HEK293 (cell line): ENCODE results near the gene BTG1.

Experiments
- CTCF ChIA-PET: fragments of 350-600 bp; formaldehyde crosslinking; extraction: SDS; loops from one replicate; lab custom pipeline; 2021; ENCODE audit warnings: antibody characterized with exemption; lab: Yijun Ruan, JAX
- POLR2A ChIA-PET: fragments of 300-600 bp; formaldehyde crosslinking; extraction: SDS; loops from one replicate; lab custom pipeline; 2020; ENCODE audit warnings: antibody characterized with exemption, inconsistent platforms; lab: Yijun Ruan, JAX
- H3K27ac ChIP-seq: fragments of 200-500 bp; sonication (Bioruptor generic); 2 replicates; pipeline ENCODE4 v1.5.1; 2014; ENCODE audit warnings: low read depth, low read length, control low read depth, inconsistent platforms; ENCODE audit errors: extremely low read depth
- H3K36me3 ChIP-seq, 2 experiments: fragments of 200-500 bp in 1 of 2; sonication (Bioruptor generic) in 1 of 2; 1 replicate in 1 of 2; 2 replicates in 1 of 2; pipeline ENCODE4 v1.5.1; 2014 to 2017; ENCODE audit warnings: inconsistent platforms in 2 of 2, low read length in 2 of 2; ENCODE audit not compliant: control insufficient read depth in 2 of 2, insufficient read depth in 1 of 2
- H3K4me1 ChIP-seq: fragments of 200-500 bp; sonication (Bioruptor generic); 2 replicates; pipeline ENCODE4 v1.5.1; 2014; ENCODE audit warnings: mild to moderate bottlenecking, low read length, inconsistent platforms; ENCODE audit not compliant: control insufficient read depth, insufficient read depth
- H3K4me3 ChIP-seq: 2 replicates; pipeline ENCODE4 v1.5.1; 2011; ENCODE audit warnings: low read depth, mild to moderate bottlenecking, control low read depth, low read length, moderate library complexity
- H3K9me3 ChIP-seq: fragments of 200-500 bp; sonication (Bioruptor generic); 2 replicates; pipeline ENCODE4 v1.5.1; 2014; ENCODE audit warnings: low read depth, low read length, inconsistent platforms; ENCODE audit not compliant: control insufficient read depth, insufficient read depth
- ATF2 ChIP-seq: fragments of 450-650 bp; formaldehyde crosslinking; IDR thresholded peaks from 2 replicates; pipeline ENCODE4 v1.5.1; 2016; ENCODE audit warnings: missing biosample characterization, missing genetic modification characterization, low read depth
- FEZF1 ChIP-seq: fragments of 450-650 bp; formaldehyde crosslinking; IDR thresholded peaks from 2 replicates; pipeline ENCODE4 v1.5.1; 2016; ENCODE audit warnings: missing biosample characterization, missing genetic modification characterization
- GFI1B ChIP-seq: fragments of 450-650 bp; formaldehyde crosslinking; IDR thresholded peaks from 2 replicates; pipeline ENCODE4 v1.5.1; 2016; ENCODE audit warnings: missing biosample characterization, missing genetic modification characterization
- IKZF3 ChIP-seq: fragments of 450-650 bp; IDR thresholded peaks from 2 replicates; pipeline ENCODE4 v1.5.0; 2018; ENCODE audit warnings: missing biosample characterization, mild to moderate bottlenecking, missing genetic modification characterization, moderate library complexity
- ZBTB17 ChIP-seq: fragments of 450-650 bp; formaldehyde crosslinking; IDR thresholded peaks from 2 replicates; pipeline ENCODE4 v1.5.1; 2016; ENCODE audit warnings: missing biosample characterization, missing genetic modification characterization
- ZNF138 ChIP-seq: fragments of 450-650 bp; formaldehyde crosslinking; IDR thresholded peaks from 2 replicates; pipeline ENCODE4 v1.5.1; 2016; ENCODE audit warnings: missing biosample characterization, missing genetic modification characterization, borderline replicate concordance
- ZNF16 ChIP-seq: fragments of 450-650 bp; formaldehyde crosslinking; IDR thresholded peaks from 2 replicates; pipeline ENCODE4 v1.5.1; 2016; ENCODE audit warnings: low read depth, missing biosample characterization, missing genetic modification characterization
- ZNF184 ChIP-seq: fragments of 450-650 bp; IDR thresholded peaks from 2 replicates; pipeline ENCODE4 v1.5.1; 2018; ENCODE audit warnings: missing biosample characterization, mild to moderate bottlenecking, missing genetic modification characterization
- ZNF223 ChIP-seq: fragments of 450-650 bp; formaldehyde crosslinking; IDR thresholded peaks from 2 replicates; pipeline ENCODE4 v1.5.1; 2016; ENCODE audit warnings: missing biosample characterization, missing genetic modification characterization
- ZNF335 ChIP-seq: fragments of 450-650 bp; formaldehyde crosslinking; conservative IDR thresholded peaks from 2 replicates; pipeline ENCODE4 v1.5.1; 2016; ENCODE audit warnings: missing biosample characterization, missing genetic modification characterization
- ZNF518A ChIP-seq: fragments of 450-650 bp; formaldehyde crosslinking; conservative IDR thresholded peaks from 2 replicates; pipeline ENCODE4 v1.5.1; 2016; ENCODE audit warnings: low read depth, missing biosample characterization, missing genetic modification characterization
- ZNF529 ChIP-seq: fragments of 450-650 bp; formaldehyde crosslinking; IDR thresholded peaks from 2 replicates; pipeline ENCODE4 v1.5.1; 2017; ENCODE audit warnings: missing genetic modification characterization, missing biosample characterization; ENCODE audit not compliant: insufficient replicate concordance
- ZNF530 ChIP-seq: fragments of 450-650 bp; formaldehyde crosslinking; IDR thresholded peaks from 2 replicates; pipeline ENCODE4 v1.5.1; 2016; ENCODE audit warnings: low read depth, missing biosample characterization, missing genetic modification characterization
- ZNF629 ChIP-seq: fragments of 450-650 bp; formaldehyde crosslinking; IDR thresholded peaks from 2 replicates; pipeline ENCODE4 v1.5.1; 2017; ENCODE audit warnings: missing biosample characterization, missing genetic modification characterization
- ZNF660 ChIP-seq: fragments of 450-650 bp; IDR thresholded peaks from 2 replicates; pipeline ENCODE4 v1.5.1; 2018; ENCODE audit warnings: missing biosample characterization, mild to moderate bottlenecking, missing genetic modification characterization
- ZNF776 ChIP-seq: fragments of 450-650 bp; formaldehyde crosslinking; IDR thresholded peaks from 2 replicates; pipeline ENCODE4 v1.5.0; 2017; ENCODE audit warnings: missing biosample characterization, missing genetic modification characterization, borderline replicate concordance
- TF ChIP-seq, protein P1 (sequence below): IDR thresholded peaks from 2 replicates; pipeline ENCODE4 v1.6.1; 2011; ENCODE audit warnings: mild to moderate bottlenecking, low read depth, low read length, borderline replicate concordance
- TF ChIP-seq, protein P2 (sequence below): fragments of 450-650 bp; formaldehyde crosslinking; IDR thresholded peaks from 2 replicates; pipeline ENCODE4 v1.5.1; 2016; ENCODE audit warnings: missing biosample characterization, missing genetic modification characterization, borderline replicate concordance
- TF ChIP-seq, protein P3 (sequence below): fragments of 450-650 bp; formaldehyde crosslinking; IDR thresholded peaks from 2 replicates; pipeline ENCODE4 v1.5.1; 2017; ENCODE audit warnings: missing biosample characterization, missing genetic modification characterization
- TF ChIP-seq, protein P4 (sequence below): fragments of 450-650 bp; formaldehyde crosslinking; IDR thresholded peaks from 2 replicates; pipeline ENCODE4 v1.5.1; 2017; ENCODE audit warnings: missing biosample characterization, mild to moderate bottlenecking, missing genetic modification characterization, moderate library complexity
- TF ChIP-seq, protein P5 (sequence below): fragments of 450-650 bp; formaldehyde crosslinking; IDR thresholded peaks from 2 replicates; pipeline ENCODE4 v1.5.1; 2016; ENCODE audit warnings: missing biosample characterization, missing genetic modification characterization, low read depth

The BTG1 gene

GRCh38 chr12:92136965-92137721 lies 8.5 kb downstream of the BTG1 start:
- H3K4me1 ChIP-seq = peaks cover 33% of the 10 kb centered on the region
- POLR2A ChIA-PET = interaction anchor here (0.5 to 2.6 kb wide), 2 partner anchors 8 to 63 kb away, joined by 7 to 17 read pairs; partner anchors contain the start of gene BTG1
- H3K4me3 ChIP-seq = no peak overlapping the region
- CTCF ChIA-PET = interaction anchor here (0.5 to 1.0 kb wide), 5 partner anchors 53 to 1007 kb away, joined by 3 read pairs; no protein-coding TSS in a partner anchor
- H3K9me3 ChIP-seq = no peaks in the 10 kb centered on the region
- H3K36me3 ChIP-seq = peaks cover 6 to 17% of the 10 kb centered on the region in 2 experiments; a peak in 2 of 3 replicates
- H3K27ac ChIP-seq = no peak overlapping the region
- TF ChIP-seq ZNF335 (tag by site-specific recombination) = peak; percentile 25; the same call in 1 of the 2 replicates
- TF ChIP-seq, protein P1, sequence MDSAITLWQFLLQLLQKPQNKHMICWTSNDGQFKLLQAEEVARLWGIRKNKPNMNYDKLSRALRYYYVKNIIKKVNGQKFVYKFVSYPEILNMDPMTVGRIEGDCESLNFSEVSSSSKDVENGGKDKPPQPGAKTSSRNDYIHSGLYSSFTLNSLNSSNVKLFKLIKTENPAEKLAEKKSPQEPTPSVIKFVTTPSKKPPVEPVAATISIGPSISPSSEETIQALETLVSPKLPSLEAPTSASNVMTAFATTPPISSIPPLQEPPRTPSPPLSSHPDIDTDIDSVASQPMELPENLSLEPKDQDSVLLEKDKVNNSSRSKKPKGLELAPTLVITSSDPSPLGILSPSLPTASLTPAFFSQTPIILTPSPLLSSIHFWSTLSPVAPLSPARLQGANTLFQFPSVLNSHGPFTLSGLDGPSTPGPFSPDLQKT = no peak
- no peak for TF ChIP-seq ZNF16
- TF ChIP-seq FEZF1 (tag by site-specific recombination) = peak; percentile 17; the same call in 1 of the 2 replicates
- TF ChIP-seq, protein P2, sequence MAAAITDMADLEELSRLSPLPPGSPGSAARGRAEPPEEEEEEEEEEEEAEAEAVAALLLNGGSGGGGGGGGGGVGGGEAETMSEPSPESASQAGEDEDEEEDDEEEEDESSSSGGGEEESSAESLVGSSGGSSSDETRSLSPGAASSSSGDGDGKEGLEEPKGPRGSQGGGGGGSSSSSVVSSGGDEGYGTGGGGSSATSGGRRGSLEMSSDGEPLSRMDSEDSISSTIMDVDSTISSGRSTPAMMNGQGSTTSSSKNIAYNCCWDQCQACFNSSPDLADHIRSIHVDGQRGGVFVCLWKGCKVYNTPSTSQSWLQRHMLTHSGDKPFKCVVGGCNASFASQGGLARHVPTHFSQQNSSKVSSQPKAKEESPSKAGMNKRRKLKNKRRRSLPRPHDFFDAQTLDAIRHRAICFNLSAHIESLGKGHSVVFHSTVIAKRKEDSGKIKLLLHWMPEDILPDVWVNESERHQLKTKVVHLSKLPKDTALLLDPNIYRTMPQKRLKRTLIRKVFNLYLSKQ (tag by site-specific recombination) = no peak
- no peak for TF ChIP-seq ZNF518A (tag by site-specific recombination)
- no peak for TF ChIP-seq ZNF184 (tag by site-specific recombination)
- no peak for TF ChIP-seq ATF2 (tag by site-specific recombination)
- peak; percentile 59 for TF ChIP-seq ZNF629 (tag by site-specific recombination)
- no peak for TF ChIP-seq ZBTB17 (tag by site-specific recombination)
- no peak for TF ChIP-seq ZNF776 (tag by site-specific recombination)
- TF ChIP-seq ZNF223 = no peak
- no peak for TF ChIP-seq IKZF3 (tag by site-specific recombination)
- TF ChIP-seq, protein P3, sequence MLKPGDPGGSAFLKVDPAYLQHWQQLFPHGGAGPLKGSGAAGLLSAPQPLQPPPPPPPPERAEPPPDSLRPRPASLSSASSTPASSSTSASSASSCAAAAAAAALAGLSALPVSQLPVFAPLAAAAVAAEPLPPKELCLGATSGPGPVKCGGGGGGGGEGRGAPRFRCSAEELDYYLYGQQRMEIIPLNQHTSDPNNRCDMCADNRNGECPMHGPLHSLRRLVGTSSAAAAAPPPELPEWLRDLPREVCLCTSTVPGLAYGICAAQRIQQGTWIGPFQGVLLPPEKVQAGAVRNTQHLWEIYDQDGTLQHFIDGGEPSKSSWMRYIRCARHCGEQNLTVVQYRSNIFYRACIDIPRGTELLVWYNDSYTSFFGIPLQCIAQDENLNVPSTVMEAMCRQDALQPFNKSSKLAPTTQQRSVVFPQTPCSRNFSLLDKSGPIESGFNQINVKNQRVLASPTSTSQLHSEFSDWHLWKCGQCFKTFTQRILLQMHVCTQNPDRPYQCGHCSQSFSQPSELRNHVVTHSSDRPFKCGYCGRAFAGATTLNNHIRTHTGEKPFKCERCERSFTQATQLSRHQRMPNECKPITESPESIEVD = peak; percentile 95
- TF ChIP-seq ZNF530 (tag by site-specific recombination) = no peak
- no peak for TF ChIP-seq ZNF138
- TF ChIP-seq, protein P4, sequence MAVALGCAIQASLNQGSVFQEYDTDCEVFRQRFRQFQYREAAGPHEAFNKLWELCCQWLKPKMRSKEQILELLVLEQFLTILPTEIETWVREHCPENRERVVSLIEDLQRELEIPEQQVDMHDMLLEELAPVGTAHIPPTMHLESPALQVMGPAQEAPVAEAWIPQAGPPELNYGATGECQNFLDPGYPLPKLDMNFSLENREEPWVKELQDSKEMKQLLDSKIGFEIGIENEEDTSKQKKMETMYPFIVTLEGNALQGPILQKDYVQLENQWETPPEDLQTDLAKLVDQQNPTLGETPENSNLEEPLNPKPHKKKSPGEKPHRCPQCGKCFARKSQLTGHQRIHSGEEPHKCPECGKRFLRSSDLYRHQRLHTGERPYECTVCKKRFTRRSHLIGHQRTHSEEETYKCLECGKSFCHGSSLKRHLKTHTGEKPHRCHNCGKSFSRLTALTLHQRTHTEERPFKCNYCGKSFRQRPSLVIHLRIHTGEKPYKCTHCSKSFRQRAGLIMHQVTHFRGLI = peak; percentile 90
- peak; percentile 85 for TF ChIP-seq ZNF660
- TF ChIP-seq GFI1B (tag by site-specific recombination) = 0 out of 2 replicates have a peak, but pooled peaks have one; percentile 44
- TF ChIP-seq ZNF529 (tag by site-specific recombination) = no peak
- TF ChIP-seq, protein P5, sequence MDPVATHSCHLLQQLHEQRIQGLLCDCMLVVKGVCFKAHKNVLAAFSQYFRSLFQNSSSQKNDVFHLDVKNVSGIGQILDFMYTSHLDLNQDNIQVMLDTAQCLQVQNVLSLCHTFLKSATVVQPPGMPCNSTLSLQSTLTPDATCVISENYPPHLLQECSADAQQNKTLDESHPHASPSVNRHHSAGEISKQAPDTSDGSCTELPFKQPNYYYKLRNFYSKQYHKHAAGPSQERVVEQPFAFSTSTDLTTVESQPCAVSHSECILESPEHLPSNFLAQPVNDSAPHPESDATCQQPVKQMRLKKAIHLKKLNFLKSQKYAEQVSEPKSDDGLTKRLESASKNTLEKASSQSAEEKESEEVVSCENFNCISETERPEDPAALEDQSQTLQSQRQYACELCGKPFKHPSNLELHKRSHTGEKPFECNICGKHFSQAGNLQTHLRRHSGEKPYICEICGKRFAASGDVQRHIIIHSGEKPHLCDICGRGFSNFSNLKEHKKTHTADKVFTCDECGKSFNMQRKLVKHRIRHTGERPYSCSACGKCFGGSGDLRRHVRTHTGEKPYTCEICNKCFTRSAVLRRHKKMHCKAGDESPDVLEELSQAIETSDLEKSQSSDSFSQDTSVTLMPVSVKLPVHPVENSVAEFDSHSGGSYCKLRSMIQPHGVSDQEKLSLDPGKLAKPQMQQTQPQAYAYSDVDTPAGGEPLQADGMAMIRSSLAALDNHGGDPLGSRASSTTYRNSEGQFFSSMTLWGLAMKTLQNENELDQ (tag by site-specific recombination) = no peak
